GM19193 (cell line): ENCODE results near the gene RASA2.

Experiments used
- POLR2A ChIP-seq: IDR thresholded peaks from 4 replicates; pipeline ENCODE4 v1.6.1; 2011; ENCODE audit not compliant: insufficient read depth, insufficient read length; ENCODE audit errors: extremely low read depth

The RASA2 gene

GRCh38 chr3:141625506-141625905, 138.7 kb downstream of the RASA2 start:
- TF ChIP-seq POLR2A = no peak

- TF ChIP-seq POLR2A = no peak
Observed at GRCh38 chr3:141629976-141630375, 143.1 kb downstream of the RASA2 start.

GRCh38 chr3:141632779-141633374, 146.1 kb downstream of the RASA2 start:
- TF ChIP-seq POLR2A = no peak

- TF ChIP-seq POLR2A = no peak
Observed at GRCh38 chr3:141642215-141642614, 155.4 kb downstream of the RASA2 start.

GRCh38 chr3:141643391-141643790, 156.6 kb downstream of the RASA2 start:
- TF ChIP-seq POLR2A = no peak

GRCh38 chr3:141643796-141644195, 157.0 kb downstream of the RASA2 start:
- no peak for TF ChIP-seq POLR2A

- TF ChIP-seq POLR2A = no peak
Observed at GRCh38 chr3:141644931-141645330, 158.1 kb downstream of the RASA2 start.

- TF ChIP-seq POLR2A = no peak
Observed at GRCh38 chr3:141646760-141647561, 160.1 kb downstream of the RASA2 start.

- TF ChIP-seq POLR2A = no peak
Observed at GRCh38 chr3:141647562-141647915, 160.7 kb downstream of the RASA2 start.

GRCh38 chr3:141648055-141648910, 161.5 kb downstream of the RASA2 start:
- no peak for TF ChIP-seq POLR2A

GRCh38 chr3:141649871-141650270, 163.0 kb downstream of the RASA2 start:
- no peak for TF ChIP-seq POLR2A

GRCh38 chr3:141650783-141651182, 164.0 kb downstream of the RASA2 start:
- no peak for TF ChIP-seq POLR2A

GRCh38 chr3:141651409-141651808, 164.6 kb downstream of the RASA2 start:
- no peak for TF ChIP-seq POLR2A

- TF ChIP-seq POLR2A = no peak
Observed at GRCh38 chr3:141652349-141652748, 165.5 kb downstream of the RASA2 start.

GRCh38 chr3:141653847-141654246, 167.0 kb downstream of the RASA2 start:
- no peak for TF ChIP-seq POLR2A

GRCh38 chr3:141655801-141656200, 169.0 kb downstream of the RASA2 start:
- TF ChIP-seq POLR2A = no peak

GRCh38 chr3:141656771-141657170, 169.9 kb downstream of the RASA2 start:
- TF ChIP-seq POLR2A = no peak

GRCh38 chr3:141657516-141657915, 170.7 kb downstream of the RASA2 start:
- TF ChIP-seq POLR2A = no peak
